ENCODE data around the gene CNPY1. TPM values are rescaled to one million over a fixed set of nuclear protein-coding genes. Genes with fewer than 3 reads are reported as not detected.

CNPY1 gene
- total RNA-seq, 1 experiment from 2014 or later: not detected

GRCh38 chr7:155581954-155582353 is 35.6 kb upstream of the CNPY1 start:
- ChIA-PET CTCF (no interaction called here), POLR2A (no interaction called here)
- intact Hi-C loops (cut with micrococcal nuclease; ENCODE audit: unreplicated experiment): no loop called here
- Histone ChIP-seq H3K9me3 (no peaks in the 10 kb centered on the region), H3K4me3 (ENCODE audit: low read depth, low read length) (no peak overlapping the region), H3K36me3 (ENCODE audit: control insufficient read depth, insufficient read depth, low read length) (no peaks in the 10 kb centered on the region), H3K4me1 (no peaks in the 10 kb centered on the region), H3K27me3 (replicated peaks; ENCODE audit: control insufficient read depth, insufficient read depth, low read length) (no peaks in the 10 kb centered on the region)
- BruUV-seq (replicated peaks): no TSS peak
- Mint-ChIP-seq H3K9me3 (ENCODE audit: unreplicated experiment) (no peaks in the 10 kb centered on the region), H3K27ac (ENCODE audit: unreplicated experiment) (no peak overlapping the region), H3K27me3 (ENCODE audit: insufficient read depth, unreplicated experiment) (peaks cover 6% of the 10 kb centered on the region), H3K4me3 (ENCODE audit: unreplicated experiment) (no peak overlapping the region), H3K4me1 (ENCODE audit: low read depth, unreplicated experiment) (no peaks in the 10 kb centered on the region), H3K36me3 (ENCODE audit: insufficient read depth, unreplicated experiment) (peaks cover 4% of the 10 kb centered on the region)
- DNase-seq: no peak
- no peak for TF ChIP-seq CTCF (IDR thresholded peaks at IDR 0.05; ENCODE audit: insufficient read depth in 1 of 2, low read depth in 1 of 2, low read length in 1 of 2, severe bottlenecking in 1 of 2, unreplicated experiment in 1 of 2)

- Histone ChIP-seq H3K4me1 (no peaks in the 10 kb centered on the region), H3K27me3 (replicated peaks; ENCODE audit: control insufficient read depth, insufficient read depth, low read length) (no peaks in the 10 kb centered on the region), H3K36me3 (ENCODE audit: control insufficient read depth, insufficient read depth, low read length) (no peaks in the 10 kb centered on the region), H3K4me3 (ENCODE audit: low read depth, low read length) (no peak overlapping the region), H3K9me3 (no peaks in the 10 kb centered on the region)
- DNase-seq: no peak
- no peak overlapping the region for H3K4me3 Mint-ChIP-seq (ENCODE audit: unreplicated experiment)
- POLR2A ChIA-PET: no interaction called here
- no peaks in the 10 kb centered on the region for H3K4me1 Mint-ChIP-seq (ENCODE audit: low read depth, unreplicated experiment)
- CTCF ChIA-PET: no interaction called here
- H3K9me3 Mint-ChIP-seq (ENCODE audit: unreplicated experiment): no peaks in the 10 kb centered on the region
- H3K36me3 Mint-ChIP-seq (ENCODE audit: insufficient read depth, unreplicated experiment): peaks cover 4% of the 10 kb centered on the region
- intact Hi-C loops (cut with micrococcal nuclease; ENCODE audit: unreplicated experiment): no loop called here
- TF ChIP-seq CTCF (IDR thresholded peaks at IDR 0.05; ENCODE audit: insufficient read depth in 1 of 2, low read depth in 1 of 2, low read length in 1 of 2, severe bottlenecking in 1 of 2, unreplicated experiment in 1 of 2): no peak
- H3K27me3 Mint-ChIP-seq (ENCODE audit: insufficient read depth, unreplicated experiment): peaks cover 6% of the 10 kb centered on the region
- no TSS peak for BruUV-seq (replicated peaks)
- H3K27ac Mint-ChIP-seq (ENCODE audit: unreplicated experiment): no peak overlapping the region
These were observed 34.9 kb upstream of the CNPY1 start for GRCh38 chr7:155581107-155581830.

GRCh38 chr7:155580367-155580766 is 34.0 kb upstream of the CNPY1 start:
- H3K9me3 Mint-ChIP-seq (ENCODE audit: unreplicated experiment): no peaks in the 10 kb centered on the region
- intact Hi-C loops (cut with micrococcal nuclease; ENCODE audit: unreplicated experiment): no loop called here
- H3K4me3 ChIP-seq (ENCODE audit: low read depth, low read length): no peak overlapping the region
- CTCF ChIA-PET: no interaction called here
- TF ChIP-seq CTCF (IDR thresholded peaks at IDR 0.05; ENCODE audit: insufficient read depth in 1 of 2, low read depth in 1 of 2, low read length in 1 of 2, severe bottlenecking in 1 of 2, unreplicated experiment in 1 of 2): no peak
- peaks cover 6% of the 10 kb centered on the region for H3K27me3 Mint-ChIP-seq (ENCODE audit: insufficient read depth, unreplicated experiment)
- POLR2A ChIA-PET: no interaction called here
- no peaks in the 10 kb centered on the region for H3K4me1 Mint-ChIP-seq (ENCODE audit: low read depth, unreplicated experiment)
- H3K27me3 ChIP-seq (replicated peaks; ENCODE audit: control insufficient read depth, insufficient read depth, low read length): no peaks in the 10 kb centered on the region
- H3K4me1 ChIP-seq: no peaks in the 10 kb centered on the region
- H3K36me3 Mint-ChIP-seq (ENCODE audit: insufficient read depth, unreplicated experiment): no peaks in the 10 kb centered on the region
- H3K27ac Mint-ChIP-seq (ENCODE audit: unreplicated experiment): no peak overlapping the region
- no peaks in the 10 kb centered on the region for H3K36me3 ChIP-seq (ENCODE audit: control insufficient read depth, insufficient read depth, low read length)
- no peaks in the 10 kb centered on the region for H3K9me3 ChIP-seq
- DNase-seq: no peak
- no TSS peak for BruUV-seq (replicated peaks)
- H3K4me3 Mint-ChIP-seq (ENCODE audit: unreplicated experiment): no peak overlapping the region

Data from Caco-2 (cell line).